Neuronal stem cell (in vitro differentiated cells): ENCODE results near the gene MEGF10.

Experiments
- DNase-seq: peaks from one replicate; pipeline ENCODE4 v3.0.0-alpha.2; 2013; ENCODE audit warnings: low spot score
- H2AFZ ChIP-seq: one replicate; pipeline ENCODE4 v1.6.1; 2013; ENCODE audit warnings: mild to moderate bottlenecking, low read length, inconsistent platforms
- H2AK5ac ChIP-seq: 2 replicates; pipeline ENCODE4 v1.6.1; 2013; ENCODE audit warnings: low read depth, mild to moderate bottlenecking, inconsistent platforms, low read length, moderate library complexity, mixed read lengths
- H2BK120ac ChIP-seq: 2 replicates; pipeline ENCODE4 v1.6.1; 2013; ENCODE audit warnings: low read depth, mild to moderate bottlenecking, inconsistent platforms, low read length, moderate library complexity, mixed read lengths
- H2BK12ac ChIP-seq: one replicate; pipeline ENCODE4 v1.6.1; 2013; ENCODE audit warnings: low read length, inconsistent platforms
- H2BK15ac ChIP-seq: 2 replicates; pipeline ENCODE4 v1.6.1; 2013; ENCODE audit warnings: mild to moderate bottlenecking, low read length, inconsistent platforms, mixed read lengths
- H2BK5ac ChIP-seq: one replicate; pipeline ENCODE4 v1.6.1; 2013; ENCODE audit warnings: inconsistent platforms, mild to moderate bottlenecking, low read length, moderate library complexity
- H3K14ac ChIP-seq: one replicate; pipeline ENCODE4 v1.6.1; 2013; ENCODE audit warnings: low read length, inconsistent platforms
- H3K18ac ChIP-seq: 2 replicates; pipeline ENCODE4 v1.6.1; 2013; ENCODE audit warnings: low read length, inconsistent platforms
- H3K23ac ChIP-seq: 2 replicates; pipeline ENCODE4 v1.6.1; 2013; ENCODE audit warnings: low read depth, mild to moderate bottlenecking, mixed read lengths, low read length, inconsistent platforms; ENCODE audit not compliant: poor library complexity
- H3K27ac ChIP-seq: replicated peaks from 3 replicates; pipeline ENCODE4 v1.5.1; 2013; ENCODE audit warnings: low read length, inconsistent platforms
- H3K27me3 ChIP-seq, 3 experiments: 2 replicates each; pipeline ENCODE4 v1.6.1; 2013; ENCODE audit warnings: low read length in 3 of 3, mild to moderate bottlenecking in 2 of 3, inconsistent platforms in 1 of 3, low read depth in 1 of 3, mixed read lengths in 1 of 3, moderate library complexity in 1 of 3; ENCODE audit not compliant: control insufficient read depth in 3 of 3, insufficient read depth in 3 of 3
- H3K36me3 ChIP-seq, 2 donors: replicated peaks in 1 of 2; 2 replicates each; pipeline ENCODE4 v1.6.1; 2013; ENCODE audit warnings: low read length in 2 of 2; ENCODE audit not compliant: control insufficient read depth in 2 of 2, insufficient read depth in 2 of 2
- H3K4ac ChIP-seq: 2 replicates; pipeline ENCODE4 v1.6.1; 2013; ENCODE audit warnings: inconsistent platforms, mild to moderate bottlenecking, low read length, moderate library complexity
- H3K4me1 ChIP-seq, 2 donors: 1 replicate in 1 of 2; 2 replicates in 1 of 2; pipeline ENCODE4 v1.6.1; 2013; ENCODE audit warnings: low read length in 2 of 2, low read depth in 1 of 2; ENCODE audit not compliant: control insufficient read depth in 2 of 2, insufficient read depth in 1 of 2
- H3K4me2 ChIP-seq: one replicate; pipeline ENCODE4 v1.6.1; 2013; ENCODE audit warnings: mild to moderate bottlenecking, low read length, inconsistent platforms; ENCODE audit not compliant: insufficient read depth, poor library complexity, severe bottlenecking
- H3K4me3 ChIP-seq, 2 donors: 2 replicates each; pipeline ENCODE4 v1.5.1; 2013; ENCODE audit warnings: low read length in 2 of 2, mild to moderate bottlenecking in 2 of 2, inconsistent platforms in 1 of 2, moderate library complexity in 1 of 2
- H3K79me1 ChIP-seq: one replicate; pipeline ENCODE4 v1.6.1; 2013; ENCODE audit warnings: low read depth, mild to moderate bottlenecking, inconsistent platforms, low read length, moderate library complexity
- H3K9ac ChIP-seq: one replicate; pipeline ENCODE4 v1.6.1; 2013; ENCODE audit warnings: mild to moderate bottlenecking, low read depth, low read length, inconsistent platforms; ENCODE audit not compliant: poor library complexity
- H3K9me3 ChIP-seq, 2 donors: replicated peaks in 1 of 2; 2 replicates each; pipeline versions ENCODE3 to v1.6.1; 2013; ENCODE audit warnings: low read length in 2 of 2, mild to moderate bottlenecking in 2 of 2, inconsistent platforms in 1 of 2, low read depth in 1 of 2, mixed read lengths in 1 of 2, moderate library complexity in 1 of 2; ENCODE audit not compliant: control insufficient read depth in 2 of 2, insufficient read depth in 1 of 2
- H4K8ac ChIP-seq: one replicate; pipeline ENCODE4 v1.6.1; 2013; ENCODE audit warnings: low read depth, mild to moderate bottlenecking, inconsistent platforms, low read length, moderate library complexity
- H4K91ac ChIP-seq: one replicate; pipeline ENCODE4 v1.6.1; 2013; ENCODE audit warnings: low read length, low read depth, mild to moderate bottlenecking, inconsistent platforms; ENCODE audit not compliant: poor library complexity
- WGBS, 2 donors: extraction: QIAGEN DNeasy Blood & Tissue Kit; methylation state at CpG; one replicate each; pipeline ENCODE4 v1.1.7; 2013; ENCODE audit warnings: missing lambda C conversion rate in 2 of 2, mixed read lengths in 1 of 2; ENCODE audit not compliant: insufficient read length in 2 of 2, insufficient replicate concordance in 1 of 2; ENCODE audit errors: extremely low coverage in 2 of 2; 5-methylcytosine and 5-hydroxymethylcytosine counted together

The MEGF10 gene

GRCh38 chr5:127421471-127421870 is 130.9 kb downstream of the MEGF10 start:
- no CpG with 5 or more reads among the region's 2 CpGs for WGBS, 2 donors
- Histone ChIP-seq H2BK5ac (no peak overlapping the region), H3K23ac (no peak overlapping the region)

GRCh38 chr5:127423173-127423798 is 132.7 kb downstream of the MEGF10 start:
- no peak overlapping the region for H3K27ac ChIP-seq
- H3K27me3 ChIP-seq = peaks cover 0 to 2% (median 0%) of the 10 kb centered on the region in 3 experiments
- H3K4me1 ChIP-seq = peaks cover 6 to 21% of the 10 kb centered on the region in 2 donors
- WGBS, 2 donors = no CpG with 5 or more reads among the region's 4 CpGs
- H3K9ac ChIP-seq = no peak overlapping the region
- no peak overlapping the region for H4K8ac ChIP-seq
- H3K18ac ChIP-seq = no peak overlapping the region
- no peak overlapping the region for H2BK5ac ChIP-seq
- H3K4ac ChIP-seq = no peak overlapping the region
- H3K4me2 ChIP-seq = no peak overlapping the region
- no peak overlapping the region for H2BK15ac ChIP-seq
- H2AFZ ChIP-seq = no peak overlapping the region
- no peak overlapping the region for H2BK120ac ChIP-seq
- peaks cover 2 to 13% of the 10 kb centered on the region in 2 donors for H3K9me3 ChIP-seq
- H3K14ac ChIP-seq = no peak overlapping the region
- H2AK5ac ChIP-seq = no peak overlapping the region
- no peaks in the 10 kb centered on the region for H3K36me3 ChIP-seq
- no peaks in the 10 kb centered on the region for H3K79me1 ChIP-seq
- no peak for DNase-seq
- H3K23ac ChIP-seq = no peak overlapping the region
- no peak overlapping the region for H3K4me3 ChIP-seq
- no peak overlapping the region for H4K91ac ChIP-seq
- H2BK12ac ChIP-seq = no peak overlapping the region

More at GRCh38 chr5:127421471-127421870, 130.9 kb downstream of the MEGF10 start:
- Histone ChIP-seq H3K4me1 (peaks cover 6 to 20% of the 10 kb centered on the region in 2 donors), H3K4ac (no peak overlapping the region), H2BK12ac (no peak overlapping the region), H3K36me3 (no peaks in the 10 kb centered on the region), H2AK5ac (no peak overlapping the region), H4K8ac (no peak overlapping the region), H3K14ac (no peak overlapping the region), H3K27ac (no peak overlapping the region), H3K4me3 (no peak overlapping the region), H2AFZ (no peak overlapping the region), H3K4me2 (no peak overlapping the region), H3K27me3 (peaks cover 0 to 2% (median 0%) of the 10 kb centered on the region in 3 experiments), H2BK120ac (no peak overlapping the region), H3K79me1 (no peaks in the 10 kb centered on the region), H3K9me3 (peaks cover 2 to 13% of the 10 kb centered on the region in 2 donors), H3K9ac (no peak overlapping the region), H4K91ac (no peak overlapping the region), H2BK15ac (no peak overlapping the region), H3K18ac (no peak overlapping the region)
- DNase-seq = no peak

- H3K9me3 ChIP-seq = peaks cover 2 to 13% of the 10 kb centered on the region in 2 donors
- no peak overlapping the region for H3K18ac ChIP-seq
- H3K27ac ChIP-seq = no peak overlapping the region
- no peak overlapping the region for H2BK15ac ChIP-seq
- H3K4ac ChIP-seq = no peak overlapping the region
- H2BK120ac ChIP-seq = no peak overlapping the region
- no peak overlapping the region for H4K8ac ChIP-seq
- no peak overlapping the region for H3K9ac ChIP-seq
- H3K27me3 ChIP-seq = peaks cover 0 to 2% (median 0%) of the 10 kb centered on the region in 3 experiments
- no peak overlapping the region for H2BK5ac ChIP-seq
- H3K14ac ChIP-seq = no peak overlapping the region
- no peak overlapping the region for H2AFZ ChIP-seq
- no CpG with 5 or more reads among the region's 4 CpGs for WGBS, 2 donors
- H4K91ac ChIP-seq = no peak overlapping the region
- H2BK12ac ChIP-seq = no peak overlapping the region
- DNase-seq = peak; percentile 26
- peaks cover 12 to 26% of the 10 kb centered on the region in 2 donors for H3K4me1 ChIP-seq
- no peak overlapping the region for H2AK5ac ChIP-seq
- no peaks in the 10 kb centered on the region for H3K79me1 ChIP-seq
- no peak overlapping the region for H3K4me2 ChIP-seq
- no peaks in the 10 kb centered on the region for H3K36me3 ChIP-seq
- no peak overlapping the region for H3K4me3 ChIP-seq
- no peak overlapping the region for H3K23ac ChIP-seq
Measured at GRCh38 chr5:127425037-127425436, 134.4 kb downstream of the MEGF10 start.

GRCh38 chr5:127425868-127426267 is 135.3 kb downstream of the MEGF10 start:
- H3K27ac ChIP-seq = no peak overlapping the region
- no CpG with 5 or more reads among the region's 1 CpG for WGBS, 2 donors
- H3K79me1 ChIP-seq = no peaks in the 10 kb centered on the region
- H2BK12ac ChIP-seq = no peak overlapping the region
- H2BK15ac ChIP-seq = no peak overlapping the region
- peaks cover 0 to 2% (median 0%) of the 10 kb centered on the region in 3 experiments for H3K27me3 ChIP-seq
- H3K9me3 ChIP-seq = peaks cover 2 to 13% of the 10 kb centered on the region in 2 donors
- H3K4me1 ChIP-seq = peaks cover 9 to 18% of the 10 kb centered on the region in 2 donors
- H3K36me3 ChIP-seq = no peaks in the 10 kb centered on the region
- no peak overlapping the region for H3K18ac ChIP-seq
- H2BK5ac ChIP-seq = no peak overlapping the region
- no peak overlapping the region for H3K14ac ChIP-seq
- no peak overlapping the region for H4K91ac ChIP-seq
- H2AFZ ChIP-seq = no peak overlapping the region
- no peak for DNase-seq
- no peak overlapping the region for H2AK5ac ChIP-seq
- H3K4me3 ChIP-seq = no peak overlapping the region
- no peak overlapping the region for H3K23ac ChIP-seq
- H3K9ac ChIP-seq = no peak overlapping the region
- no peak overlapping the region for H2BK120ac ChIP-seq
- no peak overlapping the region for H3K4ac ChIP-seq
- H3K4me2 ChIP-seq = no peak overlapping the region
- no peak overlapping the region for H4K8ac ChIP-seq
